ENCODE results near the gene AMFR. TPM values are rescaled to one million over a fixed set of nuclear protein-coding genes. Genes with fewer than 3 reads are reported as not detected.

Gene AMFR
- total RNA-seq, 2 experiments from 2014 or later = 26.7 to 33.0 TPM

GRCh38 chr16:56356276-56357240 lies 68.8 kb downstream of the AMFR start:
- no peaks in the 10 kb centered on the region for H3K27me3 Mint-ChIP-seq (ENCODE audit: low read depth)
- H3K4me1 Mint-ChIP-seq (ENCODE audit: low read depth) = peaks cover 31% of the 10 kb centered on the region
- DNase-seq = peak; percentile 68
- no peaks in the 10 kb centered on the region for H3K9me3 Mint-ChIP-seq
- CTCF ChIA-PET = interaction anchor here (0.5 to 1.7 kb wide), 12 partner anchors 13 to 414 kb away, joined by 3 to 7 read pairs (median 4); no protein-coding TSS in a partner anchor
- H3K36me3 Mint-ChIP-seq (ENCODE audit: low read depth) = peaks cover 5% of the 10 kb centered on the region
- peak overlapping the region; percentile 74 for H3K4me3 Mint-ChIP-seq
- intact Hi-C loops (cut with micrococcal nuclease) = loop anchor here (1.0 to 5.0 kb wide), 7 partner anchors 68 to 346 kb away; partner anchors contain the start of genes AMFR, BBS2, MT1X and MT2A
- H3K27ac Mint-ChIP-seq = peak overlapping the region; percentile 86

- Mint-ChIP-seq H3K9me3 (no peaks in the 10 kb centered on the region), H3K27me3 (ENCODE audit: low read depth) (no peaks in the 10 kb centered on the region), H3K4me3 (peak overlapping the region; percentile 6), H3K4me1 (ENCODE audit: low read depth) (peaks cover 31% of the 10 kb centered on the region), H3K36me3 (ENCODE audit: low read depth) (peaks cover 4% of the 10 kb centered on the region), H3K27ac (no peak overlapping the region)
- CTCF ChIA-PET = interaction anchor here (0.6 to 1.7 kb wide), 9 partner anchors 14 to 95 kb away, joined by 3 to 7 read pairs (median 5); no protein-coding TSS in a partner anchor
- intact Hi-C loops (cut with micrococcal nuclease) = loop anchor here (2.0 to 5.0 kb wide), 3 partner anchors 69 to 346 kb away; partner anchors contain the start of genes AMFR and MT2A
- DNase-seq = peak; percentile 3
Measured at GRCh38 chr16:56355786-56356275, 69.5 kb downstream of the AMFR start.

GRCh38 chr16:56355221-56355620 lies 70.1 kb downstream of the AMFR start:
- intact Hi-C loops (cut with micrococcal nuclease) = loop anchor here (5.0 kb wide), 1 partner anchor 347 kb away; no protein-coding TSS in a partner anchor
- no peak overlapping the region for H3K27ac Mint-ChIP-seq
- CTCF ChIA-PET = interaction anchor here (1.7 kb wide), 1 partner anchor 23 kb away, joined by 5 read pairs; no protein-coding TSS in a partner anchor
- no peaks in the 10 kb centered on the region for H3K27me3 Mint-ChIP-seq (ENCODE audit: low read depth)
- H3K36me3 Mint-ChIP-seq (ENCODE audit: low read depth) = peaks cover under 1% of the 10 kb centered on the region
- no peak overlapping the region for H3K4me3 Mint-ChIP-seq
- no peaks in the 10 kb centered on the region for H3K9me3 Mint-ChIP-seq
- H3K4me1 Mint-ChIP-seq (ENCODE audit: low read depth) = peaks cover 31% of the 10 kb centered on the region
- no peak for DNase-seq

GRCh38 chr16:56354746-56355145 lies 70.6 kb downstream of the AMFR start:
- intact Hi-C loops (cut with micrococcal nuclease) = loop anchor here (5.0 kb wide), 1 partner anchor 348 kb away; no protein-coding TSS in a partner anchor
- DNase-seq = peak; percentile 2
- Mint-ChIP-seq H3K36me3 (ENCODE audit: low read depth) (no peaks in the 10 kb centered on the region), H3K27me3 (ENCODE audit: low read depth) (no peaks in the 10 kb centered on the region), H3K4me1 (ENCODE audit: low read depth) (peaks cover 27% of the 10 kb centered on the region), H3K4me3 (no peak overlapping the region), H3K27ac (no peak overlapping the region), H3K9me3 (no peaks in the 10 kb centered on the region)
- CTCF ChIA-PET = no interaction called here

GRCh38 chr16:56354016-56354415 lies 71.3 kb downstream of the AMFR start:
- H3K36me3 Mint-ChIP-seq (ENCODE audit: low read depth) = no peaks in the 10 kb centered on the region
- DNase-seq = peak; percentile 1
- H3K9me3 Mint-ChIP-seq = no peaks in the 10 kb centered on the region
- no peaks in the 10 kb centered on the region for H3K27me3 Mint-ChIP-seq (ENCODE audit: low read depth)
- H3K27ac Mint-ChIP-seq = no peak overlapping the region
- H3K4me3 Mint-ChIP-seq = no peak overlapping the region
- intact Hi-C loops (cut with micrococcal nuclease) = no loop called here
- CTCF ChIA-PET = no interaction called here
- H3K4me1 Mint-ChIP-seq (ENCODE audit: low read depth) = peaks cover 21% of the 10 kb centered on the region

GRCh38 chr16:56353054-56353921 lies 72.1 kb downstream of the AMFR start:
- intact Hi-C loops (cut with micrococcal nuclease) = no loop called here
- no peaks in the 10 kb centered on the region for H3K36me3 Mint-ChIP-seq (ENCODE audit: low read depth)
- no peaks in the 10 kb centered on the region for H3K9me3 Mint-ChIP-seq
- CTCF ChIA-PET = no interaction called here
- H3K27ac Mint-ChIP-seq = no peak overlapping the region
- no peaks in the 10 kb centered on the region for H3K27me3 Mint-ChIP-seq (ENCODE audit: low read depth)
- H3K4me1 Mint-ChIP-seq (ENCODE audit: low read depth) = peaks cover 17% of the 10 kb centered on the region
- no peak overlapping the region for H3K4me3 Mint-ChIP-seq
- peak; percentile 2 for DNase-seq

GRCh38 chr16:56352351-56353053 lies 72.8 kb downstream of the AMFR start:
- H3K9me3 Mint-ChIP-seq = no peaks in the 10 kb centered on the region
- CTCF ChIA-PET = no interaction called here
- peaks cover 16% of the 10 kb centered on the region for H3K4me1 Mint-ChIP-seq (ENCODE audit: low read depth)
- no peaks in the 10 kb centered on the region for H3K27me3 Mint-ChIP-seq (ENCODE audit: low read depth)
- H3K4me3 Mint-ChIP-seq = no peak overlapping the region
- intact Hi-C loops (cut with micrococcal nuclease) = no loop called here
- DNase-seq = no peak
- H3K27ac Mint-ChIP-seq = no peak overlapping the region
- no peaks in the 10 kb centered on the region for H3K36me3 Mint-ChIP-seq (ENCODE audit: low read depth)

GRCh38 chr16:56351481-56351880 lies 73.9 kb downstream of the AMFR start:
- Mint-ChIP-seq H3K27me3 (ENCODE audit: low read depth) (no peaks in the 10 kb centered on the region), H3K36me3 (ENCODE audit: low read depth) (no peaks in the 10 kb centered on the region), H3K27ac (no peak overlapping the region), H3K9me3 (no peaks in the 10 kb centered on the region), H3K4me3 (no peak overlapping the region), H3K4me1 (ENCODE audit: low read depth) (peaks cover 7% of the 10 kb centered on the region)
- CTCF ChIA-PET = no interaction called here
- DNase-seq = no peak
- intact Hi-C loops (cut with micrococcal nuclease) = no loop called here

GRCh38 chr16:56350491-56351405 lies 74.6 kb downstream of the AMFR start:
- H3K27ac Mint-ChIP-seq = no peak overlapping the region
- no peaks in the 10 kb centered on the region for H3K36me3 Mint-ChIP-seq (ENCODE audit: low read depth)
- no peaks in the 10 kb centered on the region for H3K4me1 Mint-ChIP-seq (ENCODE audit: low read depth)
- no peak for DNase-seq
- H3K4me3 Mint-ChIP-seq = no peak overlapping the region
- CTCF ChIA-PET = no interaction called here
- intact Hi-C loops (cut with micrococcal nuclease) = no loop called here
- H3K9me3 Mint-ChIP-seq = no peaks in the 10 kb centered on the region
- no peaks in the 10 kb centered on the region for H3K27me3 Mint-ChIP-seq (ENCODE audit: low read depth)

GRCh38 chr16:56349711-56350161 lies 75.6 kb downstream of the AMFR start:
- H3K9me3 Mint-ChIP-seq = no peaks in the 10 kb centered on the region
- H3K27ac Mint-ChIP-seq = no peak overlapping the region
- CTCF ChIA-PET = interaction anchor here (1.4 kb wide), 1 partner anchor 31 kb away, joined by 3 read pairs; no protein-coding TSS in a partner anchor
- no peak for DNase-seq
- intact Hi-C loops (cut with micrococcal nuclease) = no loop called here
- no peaks in the 10 kb centered on the region for H3K36me3 Mint-ChIP-seq (ENCODE audit: low read depth)
- no peaks in the 10 kb centered on the region for H3K27me3 Mint-ChIP-seq (ENCODE audit: low read depth)
- no peak overlapping the region for H3K4me3 Mint-ChIP-seq
- no peaks in the 10 kb centered on the region for H3K4me1 Mint-ChIP-seq (ENCODE audit: low read depth)

- H3K27me3 Mint-ChIP-seq (ENCODE audit: low read depth) = no peaks in the 10 kb centered on the region
- H3K4me3 Mint-ChIP-seq = no peak overlapping the region
- no peak for DNase-seq
- H3K27ac Mint-ChIP-seq = no peak overlapping the region
- no peaks in the 10 kb centered on the region for H3K36me3 Mint-ChIP-seq (ENCODE audit: low read depth)
- no peaks in the 10 kb centered on the region for H3K4me1 Mint-ChIP-seq (ENCODE audit: low read depth)
- H3K9me3 Mint-ChIP-seq = no peaks in the 10 kb centered on the region
- intact Hi-C loops (cut with micrococcal nuclease) = no loop called here
- CTCF ChIA-PET = interaction anchor here (1.4 kb wide), 1 partner anchor 31 kb away, joined by 3 read pairs; no protein-coding TSS in a partner anchor
Measured at GRCh38 chr16:56349086-56349415, 76.3 kb downstream of the AMFR start.
